Cardiac fibroblast (primary cell): ENCODE measurements around the gene SLC2A8.

ENCODE experiments used
- DNase-seq, 2 donors: peaks; one replicate each; pipeline versions ENCODE4 v3.0.0 to v3.0.0-alpha.2; 2010; ENCODE audit warnings: low read depth in 2 of 2
- H3K4me3 ChIP-seq, 2 donors: replicated peaks in 1 of 2; 1 replicate in 1 of 2; 2 replicates in 1 of 2; pipeline ENCODE4 v1.5.1; 2011; ENCODE audit warnings: low read depth in 2 of 2, low read length in 2 of 2, mild to moderate bottlenecking in 2 of 2, moderate library complexity in 1 of 2
- TF ChIP-seq, protein P1 (sequence below): IDR thresholded peaks from one replicate; pipeline ENCODE4 v1.5.1; 2011; ENCODE audit warnings: low read depth, mild to moderate bottlenecking, low read length, inconsistent platforms

The SLC2A8 gene

GRCh38 chr9:127356906-127357305, 40.1 kb upstream of the SLC2A8 start:
- TF ChIP-seq, protein P1, sequence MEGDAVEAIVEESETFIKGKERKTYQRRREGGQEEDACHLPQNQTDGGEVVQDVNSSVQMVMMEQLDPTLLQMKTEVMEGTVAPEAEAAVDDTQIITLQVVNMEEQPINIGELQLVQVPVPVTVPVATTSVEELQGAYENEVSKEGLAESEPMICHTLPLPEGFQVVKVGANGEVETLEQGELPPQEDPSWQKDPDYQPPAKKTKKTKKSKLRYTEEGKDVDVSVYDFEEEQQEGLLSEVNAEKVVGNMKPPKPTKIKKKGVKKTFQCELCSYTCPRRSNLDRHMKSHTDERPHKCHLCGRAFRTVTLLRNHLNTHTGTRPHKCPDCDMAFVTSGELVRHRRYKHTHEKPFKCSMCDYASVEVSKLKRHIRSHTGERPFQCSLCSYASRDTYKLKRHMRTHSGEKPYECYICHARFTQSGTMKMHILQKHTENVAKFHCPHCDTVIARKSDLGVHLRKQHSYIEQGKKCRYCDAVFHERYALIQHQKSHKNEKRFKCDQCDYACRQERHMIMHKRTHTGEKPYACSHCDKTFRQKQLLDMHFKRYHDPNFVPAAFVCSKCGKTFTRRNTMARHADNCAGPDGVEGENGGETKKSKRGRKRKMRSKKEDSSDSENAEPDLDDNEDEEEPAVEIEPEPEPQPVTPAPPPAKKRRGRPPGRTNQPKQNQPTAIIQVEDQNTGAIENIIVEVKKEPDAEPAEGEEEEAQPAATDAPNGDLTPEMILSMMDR: no peak
- no peak overlapping the region for H3K4me3 ChIP-seq
- DNase-seq: no peak

DNA sequence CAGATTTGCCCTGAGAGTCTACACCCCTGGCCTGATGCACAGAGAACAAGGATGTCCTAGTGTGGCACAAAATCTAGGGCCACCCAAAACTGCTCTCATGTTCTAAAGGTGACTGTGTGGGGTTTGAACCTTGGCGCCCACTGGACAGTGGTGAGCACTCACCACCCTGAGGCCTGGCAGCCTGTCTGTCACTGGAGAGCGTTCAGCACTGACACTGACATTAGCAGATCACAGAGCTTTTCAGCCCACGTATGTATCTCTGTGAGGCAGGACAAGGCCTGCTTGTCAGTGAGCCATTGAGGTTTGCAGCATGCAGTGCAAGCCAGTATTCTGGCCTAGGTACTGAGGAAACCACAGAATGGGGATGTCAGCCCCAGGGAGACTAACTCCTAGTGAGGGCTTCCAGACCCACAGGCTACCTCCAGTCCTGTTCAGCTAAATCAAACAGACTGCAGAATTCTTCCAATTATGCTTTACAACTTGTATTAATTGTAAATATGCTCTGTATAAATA, 38.9 kb upstream of the SLC2A8 start:
- H3K4me3 ChIP-seq: no peak overlapping the region
- TF ChIP-seq, protein P1: no peak
- DNase-seq: no peak

GRCh38 chr9:127358770-127359169, 38.2 kb upstream of the SLC2A8 start:
- DNase-seq: no peak
- H3K4me3 ChIP-seq: no peak overlapping the region
- TF ChIP-seq, protein P1: no peak

- TF ChIP-seq, protein P1: peak; percentile 29
- peak in 1 of 2 donors; percentile 39 for DNase-seq
- no peak overlapping the region for H3K4me3 ChIP-seq
These were observed 36.7 kb upstream of the SLC2A8 start for GRCh38 chr9:127360250-127360649.

DNA sequence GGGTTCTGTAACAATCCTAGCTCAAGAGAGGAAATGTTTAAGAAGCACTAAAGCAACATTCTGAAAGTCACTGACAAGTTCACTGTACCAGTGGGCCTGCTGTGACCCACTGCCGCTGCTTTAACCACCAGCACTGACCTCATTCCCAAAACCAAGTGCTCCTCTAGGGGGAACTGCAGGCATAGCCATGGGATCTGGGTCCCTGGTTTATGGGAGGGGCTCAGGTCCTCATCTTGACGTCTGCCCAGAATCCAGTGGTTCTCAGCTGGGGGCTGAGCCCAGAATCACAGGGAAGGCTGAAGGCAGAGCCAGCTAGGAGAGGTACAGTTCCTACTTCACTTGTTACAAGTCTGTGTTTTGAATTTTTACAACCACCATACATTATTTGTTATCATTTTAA, 36.1 kb upstream of the SLC2A8 start:
- TF ChIP-seq, protein P1: no peak
- DNase-seq: peak; percentile 14 to 34
- H3K4me3 ChIP-seq: no peak overlapping the region

GRCh38 chr9:127361561-127361960, 35.4 kb upstream of the SLC2A8 start:
- H3K4me3 ChIP-seq: no peak overlapping the region
- DNase-seq: no peak
- TF ChIP-seq, protein P1: no peak

GRCh38 chr9:127362829-127363228, 34.1 kb upstream of the SLC2A8 start:
- TF ChIP-seq, protein P1: no peak
- H3K4me3 ChIP-seq: no peak overlapping the region
- DNase-seq: no peak
